Measurements from ENCODE around the gene GIPC2. TPM values are rescaled to one million over a fixed set of nuclear protein-coding genes. Genes with fewer than 3 reads are reported as not detected.
A peak's percentile ranks its signal among the peaks of the same experiment; 100 is the strongest.

The GIPC2 gene
- total RNA-seq, 1 donor, result 0.63 TPM

- no peak overlapping the region for H3K4me3 ChIP-seq (ENCODE audit: low read depth, low read length)
- TF ChIP-seq, protein P1, sequence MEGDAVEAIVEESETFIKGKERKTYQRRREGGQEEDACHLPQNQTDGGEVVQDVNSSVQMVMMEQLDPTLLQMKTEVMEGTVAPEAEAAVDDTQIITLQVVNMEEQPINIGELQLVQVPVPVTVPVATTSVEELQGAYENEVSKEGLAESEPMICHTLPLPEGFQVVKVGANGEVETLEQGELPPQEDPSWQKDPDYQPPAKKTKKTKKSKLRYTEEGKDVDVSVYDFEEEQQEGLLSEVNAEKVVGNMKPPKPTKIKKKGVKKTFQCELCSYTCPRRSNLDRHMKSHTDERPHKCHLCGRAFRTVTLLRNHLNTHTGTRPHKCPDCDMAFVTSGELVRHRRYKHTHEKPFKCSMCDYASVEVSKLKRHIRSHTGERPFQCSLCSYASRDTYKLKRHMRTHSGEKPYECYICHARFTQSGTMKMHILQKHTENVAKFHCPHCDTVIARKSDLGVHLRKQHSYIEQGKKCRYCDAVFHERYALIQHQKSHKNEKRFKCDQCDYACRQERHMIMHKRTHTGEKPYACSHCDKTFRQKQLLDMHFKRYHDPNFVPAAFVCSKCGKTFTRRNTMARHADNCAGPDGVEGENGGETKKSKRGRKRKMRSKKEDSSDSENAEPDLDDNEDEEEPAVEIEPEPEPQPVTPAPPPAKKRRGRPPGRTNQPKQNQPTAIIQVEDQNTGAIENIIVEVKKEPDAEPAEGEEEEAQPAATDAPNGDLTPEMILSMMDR (IDR thresholded peaks at IDR 0.05; ENCODE audit: insufficient read depth, low read length), result no peak
- peak; percentile 94 for DNase-seq (ENCODE audit: low read depth)
These were observed 111.2 kb downstream of the GIPC2 start for GRCh38 chr1:78156805-78157521.

DNA sequence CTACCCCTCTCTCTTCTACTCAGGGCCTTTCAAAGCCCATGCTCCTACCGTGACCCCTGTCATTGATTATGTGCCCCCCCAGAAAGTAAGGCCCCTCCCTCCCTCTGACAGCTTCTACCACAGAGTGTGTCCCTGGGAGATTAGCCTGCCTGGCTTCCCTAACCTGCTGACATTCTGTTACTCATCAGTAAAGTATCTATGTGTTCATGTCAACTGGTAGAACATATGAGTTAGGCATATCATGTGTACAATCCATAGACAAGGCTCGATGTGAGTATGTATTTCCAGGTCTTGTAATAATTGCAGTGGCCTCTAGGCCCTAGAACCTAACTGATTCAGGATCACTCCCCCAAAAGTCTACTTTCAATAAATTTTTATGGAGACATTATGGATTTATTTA lies 120.0 kb downstream of the GIPC2 start:
- TF ChIP-seq, protein P1 (IDR thresholded peaks at IDR 0.05; ENCODE audit: insufficient read depth, low read length), result no peak
- H3K4me3 ChIP-seq (ENCODE audit: low read depth, low read length), result no peak overlapping the region
- DNase-seq (ENCODE audit: low read depth), result no peak

- DNase-seq (ENCODE audit: low read depth), result peak; percentile 9
- TF ChIP-seq, protein P1 (IDR thresholded peaks at IDR 0.05; ENCODE audit: insufficient read depth, low read length), result no peak
- no peak overlapping the region for H3K4me3 ChIP-seq (ENCODE audit: low read depth, low read length)
These were observed 122.5 kb downstream of the GIPC2 start for GRCh38 chr1:78168306-78168705.

DNA sequence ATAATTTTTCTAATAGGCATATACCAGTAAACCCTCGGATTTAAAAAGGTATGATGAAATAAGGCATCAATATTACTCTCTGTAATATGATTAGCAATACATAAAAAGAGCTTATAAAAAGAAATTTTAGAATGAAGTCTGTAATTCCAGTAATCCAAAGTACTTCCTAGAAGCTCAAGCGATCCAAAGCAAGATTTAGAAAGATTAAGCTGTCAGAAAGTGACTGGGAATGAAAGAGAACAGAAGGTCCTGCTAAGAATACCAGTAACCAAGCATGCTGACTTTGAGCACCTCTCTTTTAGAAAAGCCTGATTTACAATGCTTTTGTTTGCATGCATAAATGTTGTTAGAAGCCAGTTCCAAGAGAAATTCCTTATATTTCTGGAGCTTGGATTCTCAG lies 125.1 kb downstream of the GIPC2 start:
- TF ChIP-seq, protein P1 (IDR thresholded peaks at IDR 0.05; ENCODE audit: insufficient read depth, low read length), result no peak
- no peak overlapping the region for H3K4me3 ChIP-seq (ENCODE audit: low read depth, low read length)
- DNase-seq (ENCODE audit: low read depth), result peak; percentile 63

- TF ChIP-seq, protein P1 (IDR thresholded peaks at IDR 0.05; ENCODE audit: insufficient read depth, low read length), result no peak
- peak; percentile 87 for DNase-seq (ENCODE audit: low read depth)
These were observed 126.2 kb downstream of the GIPC2 start for GRCh38 chr1:78171736-78172590.

DNA sequence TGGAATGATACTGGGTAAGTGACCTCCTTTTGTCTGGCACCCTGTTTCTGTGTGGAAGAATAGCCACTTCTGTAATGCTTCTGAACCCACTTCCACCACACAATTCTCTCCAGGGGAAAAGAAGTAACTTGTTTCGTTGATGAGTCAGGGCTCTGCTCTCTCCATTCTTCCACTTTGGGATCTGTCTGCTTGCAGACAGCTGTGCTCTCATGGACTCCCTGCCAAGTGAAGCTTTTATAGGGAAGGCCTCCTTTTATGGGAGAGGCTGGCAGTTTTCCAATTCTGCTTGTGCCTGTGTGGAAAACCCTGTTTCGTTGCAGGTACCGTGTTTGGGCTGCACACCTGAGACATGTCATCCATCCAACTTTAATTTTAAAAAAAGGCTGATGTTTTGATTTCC lies 130.7 kb downstream of the GIPC2 start:
- DNase-seq (ENCODE audit: low read depth), result peak; percentile 88
- TF ChIP-seq, protein P1 (IDR thresholded peaks at IDR 0.05; ENCODE audit: insufficient read depth, low read length), result no peak
- H3K4me3 ChIP-seq (ENCODE audit: low read depth, low read length), result no peak overlapping the region

More at GRCh38 chr1:78171736-78172590, 126.2 kb downstream of the GIPC2 start:
- no peak overlapping the region for H3K4me3 ChIP-seq (ENCODE audit: low read depth, low read length)
